Measurements from ENCODE around the gene ATF2. TPM values are rescaled to one million over a fixed set of nuclear protein-coding genes. Genes with fewer than 3 reads are reported as not detected.
A peak's percentile ranks its signal among the peaks of the same experiment; 100 is the strongest.

ATF2 gene
- total and polyA plus RNA-seq, 2 of the 13 experiments (the other 11 are each of a cell fraction or from before 2014, with no cell fraction given): 91.6 to 95.1 TPM

GRCh38 chr2:175143678-175144077 lies 24.3 kb downstream of the ATF2 start (continued):
- TF ChIP-seq HES4 (CRISPR knock-in tag; IDR thresholded peaks at IDR 0.05; ENCODE audit: borderline replicate concordance): no peak
- TF ChIP-seq CEBPB (IDR thresholded peaks at IDR 0.05; ENCODE audit: borderline replicate concordance, low read depth, low read length): peak; percentile 67; the same call in 1 of the 2 replicates
- no peak for TF ChIP-seq YEATS4 (CRISPR knock-in tag; IDR thresholded peaks at IDR 0.05; ENCODE audit: borderline replicate concordance)
- TF ChIP-seq ZMYM4 (CRISPR knock-in tag; IDR thresholded peaks at IDR 0.05): peak; percentile 62
- TF ChIP-seq, protein P1, sequence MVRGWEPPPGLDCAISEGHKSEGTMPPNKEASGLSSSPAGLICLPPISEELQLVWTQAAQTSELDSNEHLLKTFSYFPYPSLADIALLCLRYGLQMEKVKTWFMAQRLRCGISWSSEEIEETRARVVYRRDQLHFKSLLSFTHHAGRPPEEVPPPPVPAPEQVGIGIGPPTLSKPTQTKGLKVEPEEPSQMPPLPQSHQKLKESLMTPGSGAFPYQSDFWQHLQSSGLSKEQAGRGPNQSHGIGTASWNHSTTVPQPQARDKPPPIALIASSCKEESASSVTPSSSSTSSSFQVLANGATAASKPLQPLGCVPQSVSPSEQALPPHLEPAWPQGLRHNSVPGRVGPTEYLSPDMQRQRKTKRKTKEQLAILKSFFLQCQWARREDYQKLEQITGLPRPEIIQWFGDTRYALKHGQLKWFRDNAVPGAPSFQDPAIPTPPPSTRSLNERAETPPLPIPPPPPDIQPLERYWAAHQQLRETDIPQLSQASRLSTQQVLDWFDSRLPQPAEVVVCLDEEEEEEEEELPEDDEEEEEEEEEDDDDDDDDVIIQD (CRISPR knock-in tag; IDR thresholded peaks at IDR 0.05; ENCODE audit: low read depth): no peak
- TF ChIP-seq ZMAT5 (CRISPR knock-in tag; IDR thresholded peaks at IDR 0.05; ENCODE audit: borderline replicate concordance, low read depth): no peak

DNA sequence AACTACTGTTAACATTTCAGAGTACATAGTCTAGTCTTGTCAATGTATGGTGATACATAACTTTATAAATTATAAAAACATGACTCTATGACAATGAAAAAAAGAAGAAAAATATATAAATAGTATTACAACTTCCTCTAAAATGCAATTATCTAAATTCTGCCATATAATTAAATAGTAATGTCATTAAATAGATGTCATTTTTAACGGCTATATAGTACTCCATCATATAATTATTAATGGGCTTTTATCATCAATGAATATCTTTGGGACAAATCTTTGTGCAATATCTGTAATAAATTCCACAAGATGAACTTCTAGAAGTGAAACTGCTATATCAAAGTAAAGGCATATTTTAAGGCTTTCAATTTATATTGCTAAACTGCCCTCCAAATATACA lies 24.8 kb downstream of the ATF2 start:
- peaks cover 7 to 33% of the 10 kb centered on the region in 2 experiments for H3K36me3 ChIP-seq (replicated peaks in 1 of 2; ENCODE audit: control insufficient read depth in 1 of 2, insufficient read depth in 2 of 2, low read length in 2 of 2)
- H3K27me3 ChIP-seq (ENCODE audit: control insufficient read depth in 1 of 2, insufficient read depth in 2 of 2, low read length in 2 of 2): no peaks in the 10 kb centered on the region
- TF ChIP-seq RERE (CRISPR knock-in tag; IDR thresholded peaks at IDR 0.05; ENCODE audit: low read depth): no peak
- CTCF ChIA-PET (ENCODE audit: low intra/inter-chr PET ratio, low total read pairs): no interaction called here
- BruUV-seq (replicated peaks): no TSS peak
- no peak overlapping the region for H2AFZ ChIP-seq (ENCODE audit: low read length)
- WGBS (ENCODE audit: low lambda C conversion rate): 94% methylated on average over 1 of the region's 1 CpG
- H3K9me3 ChIP-seq (ENCODE audit: low read length): no peaks in the 10 kb centered on the region
- no peak overlapping the region for H3K4me3 ChIP-seq (replicated peaks in 1 of 3; ENCODE audit: insufficient read depth in 1 of 3, low read depth in 2 of 3, low read length in 3 of 3)
- ATAC-seq (no peak), DNase-seq (ENCODE audit: low spot score) (no peak), FAIRE-seq (no peak)
- peaks cover 19% of the 10 kb centered on the region for H3K4me1 ChIP-seq (ENCODE audit: insufficient read depth, low read length)
- H3K27ac ChIP-seq (ENCODE audit: extremely low read length, insufficient read depth, low read length): no peak overlapping the region
- in situ Hi-C loops (cut with HindIII; ENCODE audit: extremely low pct_ligation_motif_present, low pct_unique_long_range_greater_than_20kb) (no loop called here), intact Hi-C loops (cut with micrococcal nuclease; ENCODE audit: unreplicated experiment) (no loop called here)
- POLR2A ChIA-PET: interaction anchor here (1.5 kb wide), 1 partner anchor 25 kb away, joined by 5 read pairs; no protein-coding TSS in a partner anchor
- peaks cover 37% of the 10 kb centered on the region for H4K20me1 ChIP-seq (ENCODE audit: insufficient read depth, low read length)
- H3K4me2 ChIP-seq (ENCODE audit: low read depth, low read length): no peak overlapping the region
- H3K79me2 ChIP-seq (ENCODE audit: insufficient read depth, low read length): peaks cover 89% of the 10 kb centered on the region
- H3K9ac ChIP-seq (ENCODE audit: insufficient read depth, low read depth, low read length): no peak overlapping the region

All from HepG2 (cell line).